ENCODE measurements around the gene NLRC5. TPM values are rescaled to one million over a fixed set of nuclear protein-coding genes. Genes with fewer than 3 reads are reported as not detected.

NLRC5 gene
- polyA plus RNA-seq, 1 experiment, result 19.2 TPM

DNA sequence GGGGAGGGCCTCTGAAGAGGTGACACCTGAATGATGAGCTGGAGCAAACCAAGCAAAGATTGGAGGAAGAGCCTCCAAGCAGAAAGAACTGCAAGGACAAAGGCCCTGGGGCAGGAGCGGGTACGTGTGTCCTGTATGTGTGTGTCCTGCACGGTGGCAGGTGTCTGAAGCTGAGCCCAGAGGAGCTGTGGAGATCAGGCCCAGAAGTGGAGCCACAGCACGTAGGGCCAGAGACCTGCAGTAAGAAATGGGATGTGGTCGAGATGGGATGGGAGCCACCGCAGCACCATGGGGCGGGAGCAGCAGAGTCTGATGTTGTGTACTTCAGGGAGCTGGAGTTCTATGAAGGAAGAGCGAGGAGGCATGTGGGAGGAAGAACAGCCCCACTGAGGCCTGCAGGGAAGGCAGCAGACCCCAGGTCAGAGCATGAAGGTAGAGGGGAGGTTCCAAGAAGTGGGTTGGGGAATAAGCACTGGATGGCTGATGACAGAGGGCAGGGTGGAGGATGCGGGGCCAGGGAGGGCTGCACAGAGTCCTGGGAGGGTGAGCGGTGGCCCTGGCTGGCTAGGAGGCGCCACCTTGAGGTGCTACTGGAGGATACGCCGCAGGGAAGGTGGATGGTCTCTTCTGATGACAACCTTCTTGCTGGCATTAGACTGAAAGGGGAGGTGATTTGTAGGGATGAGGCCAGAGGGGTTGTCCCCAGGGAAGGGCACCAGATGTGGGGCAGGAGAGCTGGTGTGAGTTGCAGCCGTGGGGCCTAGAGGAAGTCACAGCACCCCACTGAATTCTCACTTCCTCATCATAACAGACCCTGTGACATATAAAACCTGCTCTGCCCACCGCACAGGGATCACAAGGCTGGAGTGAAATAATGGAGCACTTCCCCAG lies 38.2 kb upstream of the NLRC5 start:
- TF ChIP-seq, protein P1, sequence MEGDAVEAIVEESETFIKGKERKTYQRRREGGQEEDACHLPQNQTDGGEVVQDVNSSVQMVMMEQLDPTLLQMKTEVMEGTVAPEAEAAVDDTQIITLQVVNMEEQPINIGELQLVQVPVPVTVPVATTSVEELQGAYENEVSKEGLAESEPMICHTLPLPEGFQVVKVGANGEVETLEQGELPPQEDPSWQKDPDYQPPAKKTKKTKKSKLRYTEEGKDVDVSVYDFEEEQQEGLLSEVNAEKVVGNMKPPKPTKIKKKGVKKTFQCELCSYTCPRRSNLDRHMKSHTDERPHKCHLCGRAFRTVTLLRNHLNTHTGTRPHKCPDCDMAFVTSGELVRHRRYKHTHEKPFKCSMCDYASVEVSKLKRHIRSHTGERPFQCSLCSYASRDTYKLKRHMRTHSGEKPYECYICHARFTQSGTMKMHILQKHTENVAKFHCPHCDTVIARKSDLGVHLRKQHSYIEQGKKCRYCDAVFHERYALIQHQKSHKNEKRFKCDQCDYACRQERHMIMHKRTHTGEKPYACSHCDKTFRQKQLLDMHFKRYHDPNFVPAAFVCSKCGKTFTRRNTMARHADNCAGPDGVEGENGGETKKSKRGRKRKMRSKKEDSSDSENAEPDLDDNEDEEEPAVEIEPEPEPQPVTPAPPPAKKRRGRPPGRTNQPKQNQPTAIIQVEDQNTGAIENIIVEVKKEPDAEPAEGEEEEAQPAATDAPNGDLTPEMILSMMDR (IDR thresholded peaks at IDR 0.05; ENCODE audit: insufficient read depth, low read depth, low read length), result peak; percentile 86
- POLR2A ChIA-PET, result interaction anchor here (0.7 kb wide), 1 partner anchor 97 kb away, joined by 4 read pairs; no protein-coding TSS in a partner anchor

DNA sequence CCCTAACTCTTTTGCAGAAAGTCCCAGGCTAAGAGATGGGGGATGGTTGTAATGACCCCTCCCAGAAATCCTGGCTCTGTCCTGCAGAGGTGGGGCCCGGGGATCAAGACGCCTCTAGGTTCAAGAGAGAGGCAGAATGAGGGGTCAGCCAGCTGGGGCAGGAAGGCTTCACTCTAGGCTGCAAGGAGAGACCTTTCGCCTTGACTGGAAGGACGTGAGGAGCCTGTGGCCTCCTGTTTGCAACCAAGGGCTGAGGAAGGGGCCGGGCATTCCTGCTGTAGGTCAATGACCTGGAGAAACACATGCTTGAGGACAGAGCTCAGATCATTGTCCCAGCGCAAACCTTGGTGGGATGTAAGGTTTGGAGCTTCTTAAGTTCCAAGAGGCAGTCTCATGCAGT lies 36.4 kb upstream of the NLRC5 start:
- CTCF ChIA-PET, result interaction anchor here (0.8 to 6.5 kb wide), 5 partner anchors 9 to 97 kb away, joined by 3 to 83 read pairs (median 4); partner anchors contain the start of genes CETP and SLC12A3
- no peaks in the 10 kb centered on the region for H3K36me3 ChIP-seq (ENCODE audit: control insufficient read depth, insufficient read depth, low read length)
- H3K4me3 ChIP-seq (ENCODE audit: low read depth, low read length), result no peak overlapping the region
- DNase-seq (ENCODE audit: low read depth), result no peak
- no peaks in the 10 kb centered on the region for H3K27me3 ChIP-seq (ENCODE audit: control insufficient read depth, insufficient read depth, low read length)
- POLR2A ChIA-PET, result no interaction called here
- TF ChIP-seq, protein P1 (IDR thresholded peaks at IDR 0.05; ENCODE audit: insufficient read depth, low read depth, low read length), result no peak

More for the DNA sequence above, 38.2 kb upstream of the NLRC5 start:
- H3K4me3 ChIP-seq (ENCODE audit: low read depth, low read length), result no peak overlapping the region
- no peaks in the 10 kb centered on the region for H3K36me3 ChIP-seq (ENCODE audit: control insufficient read depth, insufficient read depth, low read length)
- no peaks in the 10 kb centered on the region for H3K27me3 ChIP-seq (ENCODE audit: control insufficient read depth, insufficient read depth, low read length)
- no peak for DNase-seq (ENCODE audit: low read depth)
- CTCF ChIA-PET, result interaction anchor here (0.6 to 6.5 kb wide), 16 partner anchors 10 to 157 kb away, joined by 3 to 83 read pairs (median 4); partner anchors contain the start of genes CETP, NLRC5 and SLC12A3

DNA sequence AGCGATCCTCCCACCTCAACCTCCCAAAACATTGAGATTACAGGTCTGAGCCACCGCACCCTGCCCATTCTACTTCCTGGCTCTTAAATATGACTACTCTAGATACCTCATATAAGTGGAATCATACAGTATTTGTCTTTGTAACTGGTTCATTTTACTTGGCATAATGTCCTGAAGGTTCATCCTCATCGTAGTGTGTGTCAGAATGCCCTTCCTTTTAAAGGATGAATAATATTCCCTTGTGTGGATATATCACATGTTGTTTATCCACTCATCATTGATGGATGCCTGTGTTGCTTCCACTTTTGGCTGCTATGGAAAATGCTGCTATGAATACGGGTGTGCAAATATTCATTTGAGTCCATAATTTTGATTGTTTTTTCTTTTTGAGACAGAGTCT lies 33.3 kb upstream of the NLRC5 start:
- DNase-seq (ENCODE audit: low read depth), result no peak
- ChIA-PET POLR2A (no interaction called here), CTCF (interaction anchor here (6.5 kb wide), 1 partner anchor 90 kb away, joined by 83 read pairs; the partner anchor contains the start of gene SLC12A3)

GRCh38 chr16:56956756-56957155 lies 32.6 kb upstream of the NLRC5 start:
- POLR2A ChIA-PET, result no interaction called here
- Histone ChIP-seq H3K4me3 (ENCODE audit: low read depth, low read length) (no peak overlapping the region), H3K27me3 (ENCODE audit: control insufficient read depth, insufficient read depth, low read length) (no peaks in the 10 kb centered on the region), H3K36me3 (ENCODE audit: control insufficient read depth, insufficient read depth, low read length) (no peaks in the 10 kb centered on the region)
- CTCF ChIA-PET, result interaction anchor here (0.6 kb wide), 1 partner anchor 103 kb away, joined by 3 read pairs; no protein-coding TSS in a partner anchor
- no peak for DNase-seq (ENCODE audit: low read depth)
- TF ChIP-seq, protein P1 (IDR thresholded peaks at IDR 0.05; ENCODE audit: insufficient read depth, low read depth, low read length), result 0 out of 2 replicates have a peak, but pooled peaks have one; percentile 21

More for the DNA sequence above, 33.3 kb upstream of the NLRC5 start:
- TF ChIP-seq, protein P1 (IDR thresholded peaks at IDR 0.05; ENCODE audit: insufficient read depth, low read depth, low read length), result no peak
- Histone ChIP-seq H3K4me3 (ENCODE audit: low read depth, low read length) (no peak overlapping the region), H3K27me3 (ENCODE audit: control insufficient read depth, insufficient read depth, low read length) (no peaks in the 10 kb centered on the region), H3K36me3 (ENCODE audit: control insufficient read depth, insufficient read depth, low read length) (no peaks in the 10 kb centered on the region)

- no peak for DNase-seq (ENCODE audit: low read depth)
Measured at GRCh38 chr16:56960681-56961281, 28.6 kb upstream of the NLRC5 start.

More at GRCh38 chr16:56960681-56961281, 28.6 kb upstream of the NLRC5 start:
- Histone ChIP-seq H3K27me3 (ENCODE audit: control insufficient read depth, insufficient read depth, low read length) (no peaks in the 10 kb centered on the region), H3K36me3 (ENCODE audit: control insufficient read depth, insufficient read depth, low read length) (no peaks in the 10 kb centered on the region), H3K4me3 (ENCODE audit: low read depth, low read length) (no peak overlapping the region)
- TF ChIP-seq, protein P1 (IDR thresholded peaks at IDR 0.05; ENCODE audit: insufficient read depth, low read depth, low read length), result no peak
- POLR2A ChIA-PET, result no interaction called here
- CTCF ChIA-PET, result interaction anchor here (2.6 kb wide), 1 partner anchor 8 kb away, joined by 13 read pairs; no protein-coding TSS in a partner anchor

Measured in BJ (cell line).